SK-N-SH (cell line): ENCODE measurements around the gene ELMO3. TPM values are rescaled to one million over a fixed set of nuclear protein-coding genes. Genes with fewer than 3 reads are reported as not detected.

Experiments used
- CTCF ChIA-PET: fragments of 300-600, 350-600 bp; formaldehyde crosslinking; extraction: SDS; loops from one replicate; lab custom pipeline; 2021; lab: Yijun Ruan, JAX
- POLR2A ChIA-PET: fragments of 350-600 bp; sonication (Branson Sonifier 250); formaldehyde crosslinking; extraction: SDS; loops from one replicate; lab custom pipeline; 2020; ENCODE audit warnings: antibody characterized with exemption, inconsistent platforms; lab: Yijun Ruan, JAX
- DNase-seq: peaks from one replicate; pipeline ENCODE4 v3.0.0; 2012
- H2AFZ ChIP-seq: fragments of 200-600 bp; sonication (generic); 2 replicates; pipeline ENCODE4 v1.8.1; 2016; ENCODE audit warnings: antibody characterized with exemption, mild to moderate bottlenecking, low read depth
- H3F3A ChIP-seq: fragments of 200-600 bp; sonication (generic); replicated peaks from 2 replicates; pipeline ENCODE3; 2016; ENCODE audit warnings: antibody characterized with exemption, mild to moderate bottlenecking; ENCODE audit not compliant: insufficient read depth
- H3K27ac ChIP-seq, 2 experiments: fragments of 200-500 bp in 1 of 2; fragments of 200-600 bp in 1 of 2; sonication (Bioruptor generic) in 1 of 2; sonication (generic), shearing (Covaris generic) in 1 of 2; 2 replicates each; pipeline versions ENCODE4 v1.5.1 to v1.6.1; 2014 to 2016; ENCODE audit warnings: low read depth in 2 of 2, inconsistent platforms in 1 of 2, low read length in 1 of 2, mild to moderate bottlenecking in 1 of 2, mixed read lengths in 1 of 2
- H3K27me3 ChIP-seq: fragments of 200-600 bp; sonication (generic), shearing (Covaris generic); 2 replicates; pipeline ENCODE4 v1.6.1; 2016; ENCODE audit warnings: mixed run types; ENCODE audit not compliant: insufficient read depth
- H3K36me3 ChIP-seq, 2 experiments: fragments of 200-500 bp in 1 of 2; fragments of 200-600 bp in 1 of 2; sonication (Bioruptor generic) in 1 of 2; sonication (generic) in 1 of 2; replicated peaks in 1 of 2; 2 replicates each; pipeline versions ENCODE3 to v1.5.1; 2014 to 2016; ENCODE audit warnings: low read length in 1 of 2, mild to moderate bottlenecking in 1 of 2; ENCODE audit not compliant: insufficient read depth in 2 of 2, control insufficient read depth in 1 of 2
- H3K4me1 ChIP-seq, 2 experiments: fragments of 200-500 bp in 1 of 2; fragments of 200-600 bp in 1 of 2; sonication (Bioruptor generic) in 1 of 2; sonication (generic), shearing (Covaris generic) in 1 of 2; 2 replicates each; pipeline versions ENCODE4 v1.5.1 to v1.6.1; 2014 to 2016; ENCODE audit warnings: low read depth in 1 of 2, low read length in 1 of 2, mixed run types in 1 of 2; ENCODE audit not compliant: insufficient read depth in 2 of 2, control insufficient read depth in 1 of 2
- H3K4me2 ChIP-seq: fragments of 200-600 bp; sonication (generic), shearing (Covaris generic); 2 replicates; pipeline ENCODE4 v1.6.1; 2017; ENCODE audit warnings: mixed run types
- H3K4me3 ChIP-seq, 2 experiments: fragments of 200-500 bp in 1 of 2; fragments of 200-600 bp in 1 of 2; sonication (Bioruptor generic) in 1 of 2; sonication (generic), shearing (Covaris generic) in 1 of 2; 2 replicates each; pipeline versions ENCODE4 v1.5.1 to v1.8.1; 2014 to 2016; ENCODE audit warnings: low read depth in 2 of 2, inconsistent platforms in 1 of 2, low read length in 1 of 2, mild to moderate bottlenecking in 1 of 2, mixed read lengths in 1 of 2, moderate library complexity in 1 of 2
- H3K79me2 ChIP-seq: fragments of 200-600 bp; sonication (generic); 2 replicates; pipeline ENCODE4 v1.8.1; 2017; ENCODE audit warnings: mild to moderate bottlenecking; ENCODE audit not compliant: insufficient read depth
- H3K9ac ChIP-seq: fragments of 200-600 bp; sonication (generic); 2 replicates; pipeline ENCODE4 v1.6.1; 2017; ENCODE audit warnings: mixed run types
- H3K9me2 ChIP-seq: fragments of 200-600 bp; sonication (generic); 2 replicates; pipeline ENCODE4 v1.6.1; 2017; ENCODE audit warnings: mixed run types
- H3K9me3 ChIP-seq: fragments of 200-600 bp; sonication (generic); 2 replicates; pipeline ENCODE4 v1.6.1; 2017; ENCODE audit warnings: mixed run types, mild to moderate bottlenecking, moderate library complexity
- H4K20me1 ChIP-seq: fragments of 200-600 bp; sonication (generic); 2 replicates; pipeline ENCODE4 v1.6.1; 2017; ENCODE audit warnings: mild to moderate bottlenecking, mixed run types; ENCODE audit not compliant: insufficient read depth
- CHD2 ChIP-seq: fragments of 150-350 bp; IDR thresholded peaks from 2 replicates; pipeline ENCODE4 v1.6.1; 2018; ENCODE audit warnings: low read length; ENCODE audit not compliant: partially characterized antibody
- FOXM1 ChIP-seq: IDR thresholded peaks from 2 replicates; pipeline ENCODE4 v1.4.0; 2012; ENCODE audit warnings: low read depth, mild to moderate bottlenecking
- IRF3 ChIP-seq: fragments of 150-350 bp; IDR thresholded peaks from 2 replicates; pipeline ENCODE4 v1.6.1; 2016; ENCODE audit warnings: mild to moderate bottlenecking, low read depth, low read length
- MXI1 ChIP-seq: IDR thresholded peaks from 2 replicates; pipeline ENCODE4 v1.6.1; 2012; ENCODE audit warnings: mild to moderate bottlenecking, low read depth, low read length, improper control_type of control experiment
- POLR2AphosphoS5 ChIP-seq: IDR thresholded peaks from 2 replicates; pipeline ENCODE4 v1.6.1; 2012; ENCODE audit warnings: low read depth, low read length
- RCOR1 ChIP-seq: fragments of 150-350 bp; IDR thresholded peaks from 2 replicates; pipeline ENCODE4 v1.6.1; 2017; ENCODE audit warnings: antibody characterized with exemption, low read length
- REST ChIP-seq: IDR thresholded peaks from 2 replicates; pipeline ENCODE4 v1.6.1; 2012; ENCODE audit warnings: mild to moderate bottlenecking, low read depth, low read length, moderate library complexity
- SMC3 ChIP-seq: IDR thresholded peaks from 2 replicates; pipeline ENCODE4 v1.6.1; 2012; ENCODE audit warnings: low read depth, low read length, improper control_type of control experiment
- TAF1 ChIP-seq: IDR thresholded peaks from 2 replicates; pipeline ENCODE4 v1.6.1; 2012; ENCODE audit warnings: low read depth, mild to moderate bottlenecking, low read length, moderate library complexity, borderline replicate concordance
- USF1 ChIP-seq: IDR thresholded peaks from 2 replicates; pipeline ENCODE4 v1.4.0; 2012; ENCODE audit warnings: low read depth, borderline replicate concordance
- YY1 ChIP-seq: IDR thresholded peaks from 2 replicates; pipeline ENCODE4 v1.4.0; 2012; ENCODE audit warnings: low read depth, mild to moderate bottlenecking
- WGBS: methylation state at CpG from one replicate; pipeline ENCODE4 v1.1.6; 2017; ENCODE audit warnings: low lambda C conversion rate; 5-methylcytosine and 5-hydroxymethylcytosine counted together
- polyA plus RNA-seq, 3 experiments: library from polyadenylated mRNA; depleted of rRNA; stranded (reverse); fragments of >200 nt; gene quantifications; 2 replicates each; pipeline ENCODE4 v1.2.3, GENCODE V29; 2012

Gene ELMO3
- polyA plus RNA-seq, 1 of the 3 experiments (the other 2 are of a cell fraction) = 2.3 TPM

GRCh38 chr16:67226804-67227566 lies 28.1 kb downstream of the ELMO3 start, which contains the start of gene TMEM208 (continued):
- peak; percentile 70; the same call in 1 of the 2 replicates for TF ChIP-seq POLR2AphosphoS5
- TF ChIP-seq TAF1 = peak; percentile 85
- peak; percentile 87 for TF ChIP-seq CHD2
- TF ChIP-seq FOXM1 = no peak
- TF ChIP-seq SMC3 = no peak
- TF ChIP-seq MXI1 = peak; percentile 88; the same call in 1 of the 2 replicates
- no peak for TF ChIP-seq USF1
- peak; percentile 76 for TF ChIP-seq YY1
- TF ChIP-seq RCOR1 = peak; percentile 35; the same call in 1 of the 2 replicates
- TF ChIP-seq REST = 0 out of 2 replicates have a peak, but pooled peaks have one; percentile 47
- TF ChIP-seq, all 33 proteins: peak for 13

- peak overlapping the region; percentile 83 for H3K9ac ChIP-seq
- H3K4me2 ChIP-seq = peak overlapping the region; percentile 88
- POLR2A ChIA-PET = interaction anchor here (0.6 to 2.2 kb wide), 11 partner anchors 9 to 58 kb away, joined by 3 to 14 read pairs (median 5); partner anchors contain the start of genes E2F4, FHOD1 and SLC9A5
- H3K4me1 ChIP-seq = peaks cover 0 to 22% of the 10 kb centered on the region in 2 experiments; a peak in 2 of 4 replicates
- no peak for TF ChIP-seq IRF3
- H4K20me1 ChIP-seq = no peaks in the 10 kb centered on the region
- CTCF ChIA-PET = interaction anchor here (0.6 to 2.9 kb wide), 11 partner anchors 11 to 476 kb away, joined by 3 to 10 read pairs (median 4); partner anchors contain the start of genes NOL3 and SLC9A5
- WGBS = 5% methylated on average over 12 of the region's 12 CpGs
- peaks cover 34% of the 10 kb centered on the region for H3K79me2 ChIP-seq
- no peaks in the 10 kb centered on the region for H3K9me2 ChIP-seq
- H3F3A ChIP-seq = peaks cover 26% of the 10 kb centered on the region
- H3K27ac ChIP-seq = peak overlapping the region; percentile 72 to 77; a peak in 3 of 4 replicates
- H2AFZ ChIP-seq = 0 out of 2 replicates have a peak overlapping the region, but pooled peaks have one; percentile 45
- H3K4me3 ChIP-seq = peak overlapping the region; percentile 92 to 100
- H3K9me3 ChIP-seq = no peaks in the 10 kb centered on the region
- H3K27me3 ChIP-seq = no peaks in the 10 kb centered on the region
- peaks cover 19 to 41% of the 10 kb centered on the region in 2 experiments for H3K36me3 ChIP-seq
- DNase-seq = no peak
Measured at GRCh38 chr16:67227567-67227921, 28.6 kb downstream of the ELMO3 start.
